Measurements from ENCODE around the gene PDE7B. TPM values are rescaled to one million over a fixed set of nuclear protein-coding genes. Genes with fewer than 3 reads are reported as not detected.
"Not testable (repeated sequence)": the region's sequence is repeated elsewhere in the genome, so short reads cannot be mapped to it uniquely, and the experiment has no call there.

The PDE7B gene
- total RNA-seq, 1 donor from 2014 or later: 0.62 TPM

DNA sequence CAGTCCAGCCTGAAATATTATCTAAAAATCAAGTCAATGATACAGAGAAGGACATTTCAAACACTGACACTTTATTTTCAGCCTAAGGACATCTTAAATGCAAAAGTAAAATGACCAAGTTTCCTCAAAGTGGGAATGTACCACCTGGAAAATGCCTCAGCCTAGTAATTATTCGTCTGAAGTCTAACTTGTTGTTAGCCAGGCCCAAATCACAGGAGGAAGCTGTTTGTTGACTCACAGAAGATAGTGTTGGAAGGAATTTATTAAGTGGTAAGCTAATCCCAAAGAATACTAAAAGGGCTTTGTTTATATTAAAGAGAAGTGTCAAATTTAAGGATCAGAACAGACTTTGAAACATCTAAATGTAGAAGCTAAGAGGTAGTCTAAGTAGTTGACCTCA is 2.5 kb downstream of the PDE7B start:
- no peak for DNase-seq (ENCODE audit: low spot score)
- Mint-ChIP-seq H3K9me3 (ENCODE audit: unreplicated experiment) (no peaks in the 10 kb centered on the region), H3K27me3 (ENCODE audit: unreplicated experiment) (no peaks in the 10 kb centered on the region), H3K27ac (ENCODE audit: unreplicated experiment) (no peak overlapping the region), H3K4me1 (ENCODE audit: unreplicated experiment) (peaks cover 25% of the 10 kb centered on the region), H3K36me3 (ENCODE audit: low read depth, unreplicated experiment) (no peaks in the 10 kb centered on the region), H3K4me3 (ENCODE audit: unreplicated experiment) (no peak overlapping the region)
- TF ChIP-seq, protein P1, sequence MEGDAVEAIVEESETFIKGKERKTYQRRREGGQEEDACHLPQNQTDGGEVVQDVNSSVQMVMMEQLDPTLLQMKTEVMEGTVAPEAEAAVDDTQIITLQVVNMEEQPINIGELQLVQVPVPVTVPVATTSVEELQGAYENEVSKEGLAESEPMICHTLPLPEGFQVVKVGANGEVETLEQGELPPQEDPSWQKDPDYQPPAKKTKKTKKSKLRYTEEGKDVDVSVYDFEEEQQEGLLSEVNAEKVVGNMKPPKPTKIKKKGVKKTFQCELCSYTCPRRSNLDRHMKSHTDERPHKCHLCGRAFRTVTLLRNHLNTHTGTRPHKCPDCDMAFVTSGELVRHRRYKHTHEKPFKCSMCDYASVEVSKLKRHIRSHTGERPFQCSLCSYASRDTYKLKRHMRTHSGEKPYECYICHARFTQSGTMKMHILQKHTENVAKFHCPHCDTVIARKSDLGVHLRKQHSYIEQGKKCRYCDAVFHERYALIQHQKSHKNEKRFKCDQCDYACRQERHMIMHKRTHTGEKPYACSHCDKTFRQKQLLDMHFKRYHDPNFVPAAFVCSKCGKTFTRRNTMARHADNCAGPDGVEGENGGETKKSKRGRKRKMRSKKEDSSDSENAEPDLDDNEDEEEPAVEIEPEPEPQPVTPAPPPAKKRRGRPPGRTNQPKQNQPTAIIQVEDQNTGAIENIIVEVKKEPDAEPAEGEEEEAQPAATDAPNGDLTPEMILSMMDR (IDR thresholded peaks at IDR 0.05; ENCODE audit: unreplicated experiment): no peak

DNA sequence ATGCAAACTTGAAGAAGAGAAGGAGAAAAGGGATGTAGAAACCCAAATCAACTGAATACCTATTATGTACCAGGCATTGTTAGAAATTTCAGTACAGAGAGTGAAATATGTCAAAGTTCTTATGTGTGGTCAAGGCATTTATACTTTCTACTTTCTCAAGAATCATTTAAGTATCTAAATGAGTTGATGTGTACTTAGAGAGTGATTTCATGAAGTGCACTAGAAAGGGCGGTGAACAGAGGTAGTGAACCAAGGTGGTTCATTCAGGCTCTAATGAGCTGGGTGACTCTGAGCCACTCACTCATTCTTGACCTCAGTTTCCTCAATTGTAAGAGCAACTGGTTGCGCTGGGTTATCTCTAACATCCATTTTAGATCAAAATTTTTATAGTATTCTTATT is 3.3 kb downstream of the PDE7B start:
- no peak overlapping the region for H3K4me3 Mint-ChIP-seq (ENCODE audit: unreplicated experiment)
- DNase-seq (ENCODE audit: low spot score): no peak
- H3K4me1 Mint-ChIP-seq (ENCODE audit: unreplicated experiment): peaks cover 25% of the 10 kb centered on the region
- no peaks in the 10 kb centered on the region for H3K27me3 Mint-ChIP-seq (ENCODE audit: unreplicated experiment)
- H3K36me3 Mint-ChIP-seq (ENCODE audit: low read depth, unreplicated experiment): no peaks in the 10 kb centered on the region
- no peak overlapping the region for H3K27ac Mint-ChIP-seq (ENCODE audit: unreplicated experiment)
- H3K9me3 Mint-ChIP-seq (ENCODE audit: unreplicated experiment): no peaks in the 10 kb centered on the region
- TF ChIP-seq, protein P1 (IDR thresholded peaks at IDR 0.05; ENCODE audit: unreplicated experiment): no peak

DNA sequence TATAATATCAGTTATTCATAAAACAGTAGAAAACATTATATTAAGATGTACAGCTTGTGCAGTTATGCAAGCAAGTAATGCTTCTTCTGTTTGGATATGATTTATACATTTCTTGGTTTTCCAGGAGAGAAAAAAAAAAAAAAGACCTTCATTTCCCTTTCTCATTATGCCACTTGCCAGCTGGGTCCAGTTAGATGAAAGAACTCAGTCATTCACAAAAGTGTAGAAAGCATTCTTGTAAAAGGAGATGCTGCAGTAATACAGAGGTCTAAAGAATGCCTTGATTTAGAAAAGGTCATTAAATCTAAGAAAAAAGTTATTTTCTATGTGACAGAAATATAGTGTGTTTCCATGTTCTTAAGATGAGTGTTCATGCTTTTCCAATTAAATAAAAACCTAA is 7.4 kb downstream of the PDE7B start:
- no peaks in the 10 kb centered on the region for H3K36me3 Mint-ChIP-seq (ENCODE audit: low read depth, unreplicated experiment)

DNA sequence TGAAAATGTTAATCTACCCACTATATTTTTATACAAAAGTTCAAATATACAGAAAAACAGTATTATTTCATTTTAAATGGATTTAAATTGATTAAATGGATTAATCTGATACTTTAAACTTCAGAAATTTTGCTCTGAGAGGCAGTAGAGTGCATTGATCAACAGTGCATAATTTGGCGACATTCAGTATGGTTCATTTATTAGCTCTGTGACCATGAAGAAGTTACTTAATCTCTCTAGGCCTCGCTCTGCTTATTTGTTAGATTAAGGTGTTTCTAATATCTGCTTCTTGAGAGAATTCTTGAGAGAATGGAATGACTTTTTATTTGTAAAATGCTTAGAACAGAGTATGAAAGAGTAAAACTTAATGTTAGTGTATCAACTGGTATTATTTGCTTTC is 8.9 kb downstream of the PDE7B start:
- Mint-ChIP-seq H3K27me3 (ENCODE audit: unreplicated experiment) (no peaks in the 10 kb centered on the region), H3K9me3 (ENCODE audit: unreplicated experiment) (no peaks in the 10 kb centered on the region), H3K4me1 (ENCODE audit: unreplicated experiment) (no peaks in the 10 kb centered on the region), H3K36me3 (ENCODE audit: low read depth, unreplicated experiment) (no peaks in the 10 kb centered on the region), H3K4me3 (ENCODE audit: unreplicated experiment) (no peak overlapping the region), H3K27ac (ENCODE audit: unreplicated experiment) (no peak overlapping the region)
- no peak for DNase-seq (ENCODE audit: low spot score)
- TF ChIP-seq, protein P1 (IDR thresholded peaks at IDR 0.05; ENCODE audit: unreplicated experiment): no peak

More for the DNA sequence above, 7.4 kb downstream of the PDE7B start:
- no peak for DNase-seq (ENCODE audit: low spot score)
- TF ChIP-seq, protein P1 (IDR thresholded peaks at IDR 0.05; ENCODE audit: unreplicated experiment): no peak
- H3K4me3 Mint-ChIP-seq (ENCODE audit: unreplicated experiment): no peak overlapping the region
- peaks cover 2% of the 10 kb centered on the region for H3K4me1 Mint-ChIP-seq (ENCODE audit: unreplicated experiment)
- H3K9me3 Mint-ChIP-seq (ENCODE audit: unreplicated experiment): no peaks in the 10 kb centered on the region
- H3K27me3 Mint-ChIP-seq (ENCODE audit: unreplicated experiment): no peaks in the 10 kb centered on the region
- no peak overlapping the region for H3K27ac Mint-ChIP-seq (ENCODE audit: unreplicated experiment)

DNA sequence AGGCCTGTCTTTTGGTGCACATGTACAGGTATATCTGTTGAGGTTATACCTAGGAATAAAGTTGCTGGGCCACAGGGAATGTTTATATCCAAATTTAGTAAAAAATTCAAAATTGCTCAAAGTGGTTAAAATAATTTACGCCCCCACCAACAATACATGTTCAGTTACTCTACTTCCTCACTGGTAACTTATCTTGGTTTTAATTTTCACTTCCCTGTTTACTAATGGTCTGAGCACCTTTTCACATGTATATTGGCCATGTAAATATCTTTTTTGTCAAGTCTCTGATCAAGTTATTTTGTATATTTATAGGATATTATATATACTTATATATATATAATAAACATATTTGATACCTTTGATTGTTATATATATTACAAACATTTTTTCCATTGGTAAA is 9.7 kb downstream of the PDE7B start:
- Mint-ChIP-seq H3K4me1 (ENCODE audit: unreplicated experiment) (no peaks in the 10 kb centered on the region), H3K27ac (ENCODE audit: unreplicated experiment) (no peak overlapping the region), H3K36me3 (ENCODE audit: low read depth, unreplicated experiment) (no peaks in the 10 kb centered on the region)

DNA sequence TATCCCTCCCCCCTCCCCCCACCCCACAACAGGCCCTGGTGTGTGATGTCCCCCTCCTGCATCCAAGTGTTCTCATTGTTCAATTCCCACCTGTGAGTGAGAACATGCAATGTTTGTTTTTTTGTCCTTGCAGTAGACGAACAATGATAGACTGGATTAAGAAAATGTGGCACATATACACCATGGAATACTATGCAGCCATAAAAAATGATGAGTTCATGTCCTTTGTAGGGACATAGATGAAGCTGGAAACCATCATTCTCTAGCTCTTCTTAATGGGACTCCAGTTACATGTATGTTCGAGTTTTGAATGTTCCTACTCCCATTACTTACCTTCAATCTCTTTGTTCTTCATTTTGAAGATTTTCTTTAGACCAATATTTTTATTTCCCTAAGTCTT is 13.4 kb downstream of the PDE7B start:
- H3K36me3 Mint-ChIP-seq (ENCODE audit: low read depth, unreplicated experiment): not testable (repeated sequence)

More for the DNA sequence above, 9.7 kb downstream of the PDE7B start:
- Mint-ChIP-seq H3K4me3 (ENCODE audit: unreplicated experiment) (no peak overlapping the region), H3K27me3 (ENCODE audit: unreplicated experiment) (no peaks in the 10 kb centered on the region), H3K9me3 (ENCODE audit: unreplicated experiment) (no peaks in the 10 kb centered on the region)
- no peak for DNase-seq (ENCODE audit: low spot score)
- TF ChIP-seq, protein P1 (IDR thresholded peaks at IDR 0.05; ENCODE audit: unreplicated experiment): no peak

More for the DNA sequence above, 13.4 kb downstream of the PDE7B start:
- not testable (repeated sequence) for H3K4me3 Mint-ChIP-seq (ENCODE audit: unreplicated experiment); H3K27me3 Mint-ChIP-seq (ENCODE audit: unreplicated experiment); H3K9me3 Mint-ChIP-seq (ENCODE audit: unreplicated experiment); H3K27ac Mint-ChIP-seq (ENCODE audit: unreplicated experiment); H3K4me1 Mint-ChIP-seq (ENCODE audit: unreplicated experiment); DNase-seq (ENCODE audit: low spot score)

All from endothelial cell (in vitro differentiated cells).